Lower leg skin (tissue), 3 donors: ENCODE data around the gene DUXB.

Experiments
- CTCF ChIP-seq, 3 donors: fragments of 450-650 bp; IDR thresholded peaks; one replicate each; pipeline ENCODE4 v1.5.1; 2016; ENCODE audit warnings: antibody characterized with exemption in 3 of 3, mild to moderate bottlenecking in 3 of 3, moderate library complexity in 2 of 3
- POLR2A ChIP-seq, 2 donors: fragments of 450-650 bp; IDR thresholded peaks; one replicate each; pipeline ENCODE4 v1.6.1; 2016 to 2017; ENCODE audit warnings: antibody characterized with exemption in 2 of 2, mild to moderate bottlenecking in 1 of 2, moderate library complexity in 1 of 2

- no peak for TF ChIP-seq POLR2A (IDR thresholded peaks at IDR 0.05)
- no peak for TF ChIP-seq CTCF (IDR thresholded peaks at IDR 0.05)
Measured at GRCh38 chr16:75742424-75743047, 41.3 kb upstream of the DUXB start.
